IMR-90 (cell line): ENCODE data around the gene RAP2A.

Source experiments
- BHLHE40 ChIP-seq: fragments of 150-350 bp; IDR thresholded peaks from 2 replicates; pipeline ENCODE4 v1.6.1; 2016; ENCODE audit warnings: mild to moderate bottlenecking, low read depth, low read length
- MAFK ChIP-seq: IDR thresholded peaks from 2 replicates; pipeline ENCODE4 v1.6.1; 2012; ENCODE audit warnings: low read depth, low read length, improper control_type of control experiment
- POLR2A ChIP-seq: IDR thresholded peaks from 2 replicates; pipeline ENCODE4 v1.6.1; 2012; ENCODE audit warnings: mild to moderate bottlenecking, low read depth, low read length
- RAD21 ChIP-seq: IDR thresholded peaks from 2 replicates; pipeline ENCODE4 v1.6.1; 2012; ENCODE audit warnings: low read length, improper control_type of control experiment
- RFX5 ChIP-seq: IDR thresholded peaks from 2 replicates; pipeline ENCODE4 v1.8.0; 2012; ENCODE audit warnings: low read depth, mild to moderate bottlenecking, low read length, moderate library complexity
- SMC3 ChIP-seq: fragments of 150-350 bp; IDR thresholded peaks from 2 replicates; pipeline ENCODE4 v1.6.1; 2016; ENCODE audit warnings: low read depth, mild to moderate bottlenecking, antibody characterized with exemption, low read length, moderate library complexity
- TF ChIP-seq, protein P1 (sequence below): conservative IDR thresholded peaks from 2 replicates; pipeline ENCODE4 v1.5.1; 2012; ENCODE audit warnings: mild to moderate bottlenecking, low read depth, low read length, improper control_type of control experiment
- TF ChIP-seq, protein P2 (sequence below): fragments of 150-350 bp; IDR thresholded peaks from 2 replicates; pipeline ENCODE4 v1.6.1; 2016; ENCODE audit warnings: low read depth, mild to moderate bottlenecking, low read length, moderate library complexity, borderline replicate concordance

DNA sequence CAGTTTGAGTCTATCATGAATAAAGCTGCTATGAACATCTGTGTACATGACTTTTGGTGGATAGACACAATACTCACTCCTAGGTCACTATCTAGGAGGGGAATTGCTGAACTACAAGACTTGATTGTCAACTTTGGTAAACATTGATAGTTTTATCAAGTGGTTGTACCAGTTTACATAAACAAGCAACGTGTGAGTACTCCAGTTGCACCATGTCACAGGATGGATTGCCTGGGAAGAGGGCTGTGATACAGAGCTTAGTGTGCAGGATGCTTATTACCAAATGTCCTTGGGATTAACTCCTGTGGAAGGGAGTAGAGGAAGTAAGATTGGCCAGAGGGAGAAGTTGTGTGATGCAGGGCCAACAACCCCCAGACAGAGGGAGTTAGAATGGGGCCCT is 37.7 kb downstream of the RAP2A start:
- TF ChIP-seq, protein P1, sequence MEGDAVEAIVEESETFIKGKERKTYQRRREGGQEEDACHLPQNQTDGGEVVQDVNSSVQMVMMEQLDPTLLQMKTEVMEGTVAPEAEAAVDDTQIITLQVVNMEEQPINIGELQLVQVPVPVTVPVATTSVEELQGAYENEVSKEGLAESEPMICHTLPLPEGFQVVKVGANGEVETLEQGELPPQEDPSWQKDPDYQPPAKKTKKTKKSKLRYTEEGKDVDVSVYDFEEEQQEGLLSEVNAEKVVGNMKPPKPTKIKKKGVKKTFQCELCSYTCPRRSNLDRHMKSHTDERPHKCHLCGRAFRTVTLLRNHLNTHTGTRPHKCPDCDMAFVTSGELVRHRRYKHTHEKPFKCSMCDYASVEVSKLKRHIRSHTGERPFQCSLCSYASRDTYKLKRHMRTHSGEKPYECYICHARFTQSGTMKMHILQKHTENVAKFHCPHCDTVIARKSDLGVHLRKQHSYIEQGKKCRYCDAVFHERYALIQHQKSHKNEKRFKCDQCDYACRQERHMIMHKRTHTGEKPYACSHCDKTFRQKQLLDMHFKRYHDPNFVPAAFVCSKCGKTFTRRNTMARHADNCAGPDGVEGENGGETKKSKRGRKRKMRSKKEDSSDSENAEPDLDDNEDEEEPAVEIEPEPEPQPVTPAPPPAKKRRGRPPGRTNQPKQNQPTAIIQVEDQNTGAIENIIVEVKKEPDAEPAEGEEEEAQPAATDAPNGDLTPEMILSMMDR: no peak
- TF ChIP-seq RAD21 (no peak), MAFK (no peak), POLR2A (no peak), RFX5 (no peak), BHLHE40 (no peak), SMC3 (no peak)
- TF ChIP-seq, protein P2, sequence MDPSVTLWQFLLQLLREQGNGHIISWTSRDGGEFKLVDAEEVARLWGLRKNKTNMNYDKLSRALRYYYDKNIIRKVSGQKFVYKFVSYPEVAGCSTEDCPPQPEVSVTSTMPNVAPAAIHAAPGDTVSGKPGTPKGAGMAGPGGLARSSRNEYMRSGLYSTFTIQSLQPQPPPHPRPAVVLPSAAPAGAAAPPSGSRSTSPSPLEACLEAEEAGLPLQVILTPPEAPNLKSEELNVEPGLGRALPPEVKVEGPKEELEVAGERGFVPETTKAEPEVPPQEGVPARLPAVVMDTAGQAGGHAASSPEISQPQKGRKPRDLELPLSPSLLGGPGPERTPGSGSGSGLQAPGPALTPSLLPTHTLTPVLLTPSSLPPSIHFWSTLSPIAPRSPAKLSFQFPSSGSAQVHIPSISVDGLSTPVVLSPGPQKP: no peak
